DOHH2 (cell line): ENCODE data around the gene FBXL17.

Source experiments
- H3F3A ChIP-seq: fragments of 200-600 bp; sonication (generic), shearing (Covaris generic); 2 replicates; pipeline ENCODE4 v1.6.0; 2016; ENCODE audit warnings: antibody characterized with exemption, mild to moderate bottlenecking; ENCODE audit not compliant: control insufficient read depth, insufficient read depth
- H3K27ac ChIP-seq: fragments of 200-600 bp; sonication (generic); 2 replicates; pipeline ENCODE4 v1.5.1; 2014; ENCODE audit warnings: low read depth, mild to moderate bottlenecking, low read length, moderate library complexity
- H3K27me3 ChIP-seq: fragments of 200-600 bp; sonication (generic); 2 replicates; pipeline ENCODE4 v1.6.1; 2014; ENCODE audit warnings: mild to moderate bottlenecking, low read length, mixed read lengths; ENCODE audit not compliant: control insufficient read depth
- H3K36me3 ChIP-seq: fragments of 200-600 bp; sonication (generic); 2 replicates; pipeline ENCODE4 v1.6.1; 2014; ENCODE audit warnings: mild to moderate bottlenecking, low read length, moderate library complexity, mixed read lengths; ENCODE audit not compliant: control insufficient read depth
- H3K4me1 ChIP-seq: fragments of 200-600 bp; sonication (generic); 2 replicates; pipeline ENCODE4 v1.6.1; 2014; ENCODE audit warnings: mild to moderate bottlenecking, low read length, mixed read lengths; ENCODE audit not compliant: control insufficient read depth
- H3K4me2 ChIP-seq: fragments of 200-600 bp; sonication (generic); 2 replicates; pipeline ENCODE4 v1.6.0; 2014; ENCODE audit warnings: mild to moderate bottlenecking, low read length, moderate library complexity
- H3K4me3 ChIP-seq: fragments of 200-600 bp; sonication (generic); 2 replicates; pipeline ENCODE4 v1.5.1; 2014; ENCODE audit warnings: mild to moderate bottlenecking, low read length, mixed read lengths
- H3K79me2 ChIP-seq: fragments of 200-600 bp; sonication (generic); 2 replicates; pipeline ENCODE4 v1.6.1; 2014; ENCODE audit warnings: mild to moderate bottlenecking, low read length, mixed read lengths; ENCODE audit not compliant: control insufficient read depth
- H3K9me2 ChIP-seq: fragments of 200-600 bp; sonication (generic); replicated peaks from 2 replicates; pipeline ENCODE4 v1.6.1; 2014; ENCODE audit warnings: mild to moderate bottlenecking, low read length, mixed read lengths; ENCODE audit not compliant: control insufficient read depth
- H3K9me3 ChIP-seq: fragments of 200-600 bp; sonication (generic); 2 replicates; pipeline ENCODE4 v1.6.1; 2014; ENCODE audit warnings: antibody characterized with exemption, low read length, mixed read lengths; ENCODE audit not compliant: control insufficient read depth, insufficient read depth
- H4K20me1 ChIP-seq: fragments of 200-600 bp; sonication (generic); 2 replicates; pipeline ENCODE4 v1.6.0; 2014; ENCODE audit warnings: low read depth, mild to moderate bottlenecking, antibody characterized with exemption, low read length, moderate library complexity; ENCODE audit not compliant: control insufficient read depth, insufficient read depth
- CTCF ChIP-seq: fragments of 200-600 bp; sonication (generic); IDR thresholded peaks from one replicate; pipeline ENCODE4 v1.5.1; 2014; ENCODE audit warnings: antibody characterized with exemption, mild to moderate bottlenecking, low read depth, low read length; ENCODE audit not compliant: poor library complexity, severe bottlenecking
- EZH2phosphoT487 ChIP-seq: fragments of 200-600 bp; sonication (generic); IDR thresholded peaks from 2 replicates; pipeline ENCODE4 v1.6.1; 2017; ENCODE audit warnings: borderline replicate concordance, mild to moderate bottlenecking, antibody characterized with exemption, low read length, moderate library complexity, mixed read lengths

Gene FBXL17

DNA sequence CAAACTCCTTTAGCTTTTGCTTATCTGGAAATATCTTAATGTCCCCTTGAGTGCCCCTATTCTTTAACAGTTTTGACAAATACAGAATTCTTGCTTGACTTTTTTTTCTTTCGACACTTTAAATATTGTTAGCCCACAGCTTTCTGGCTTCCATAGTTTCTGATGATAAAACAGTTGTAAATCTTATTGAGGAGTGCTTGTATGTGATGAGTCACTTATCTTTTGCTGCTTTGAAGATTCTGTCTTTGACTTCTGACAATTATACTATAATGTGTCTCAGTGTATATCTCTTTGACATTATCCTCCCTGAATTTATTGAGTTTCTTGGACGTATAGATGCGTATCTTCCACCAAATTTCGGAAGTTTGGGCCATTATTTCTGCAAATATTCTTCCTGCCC lies 21.6 kb downstream of the FBXL17 start:
- Histone ChIP-seq H3F3A (no peaks in the 10 kb centered on the region), H3K4me2 (no peak overlapping the region), H3K27me3 (no peaks in the 10 kb centered on the region), H3K36me3 (0 out of 2 replicates have a peak, but pooled peaks cover 8% of the 10 kb centered on the region), H3K4me3 (no peak overlapping the region), H3K79me2 (no peaks in the 10 kb centered on the region), H3K9me2 (no peaks in the 10 kb centered on the region), H3K27ac (no peak overlapping the region), H3K9me3 (no peaks in the 10 kb centered on the region), H3K4me1 (no peaks in the 10 kb centered on the region), H4K20me1 (no peaks in the 10 kb centered on the region)
- no peak for TF ChIP-seq EZH2phosphoT487
- TF ChIP-seq CTCF = no peak

DNA sequence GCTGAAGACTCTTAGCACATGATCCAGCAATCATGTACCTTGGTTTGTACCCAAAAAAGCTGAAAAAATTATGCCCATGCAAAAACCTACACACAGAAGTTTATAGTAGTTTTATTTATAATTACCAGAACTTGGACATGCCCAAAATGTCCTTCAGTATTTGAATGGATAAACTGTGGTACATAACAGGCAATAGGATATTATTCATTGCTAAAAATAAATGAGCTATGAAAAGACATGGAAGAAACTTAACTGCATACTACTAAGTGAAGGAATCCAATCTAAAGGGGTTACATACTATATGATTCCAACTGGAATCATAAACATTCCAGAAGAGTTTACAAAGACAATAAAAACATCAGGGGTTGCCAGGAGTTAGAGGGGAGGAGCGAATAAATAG lies 25.6 kb downstream of the FBXL17 start:
- no peaks in the 10 kb centered on the region for H3K27me3 ChIP-seq
- no peaks in the 10 kb centered on the region for H3F3A ChIP-seq
- no peak overlapping the region for H3K27ac ChIP-seq
- H3K79me2 ChIP-seq = no peaks in the 10 kb centered on the region
- no peaks in the 10 kb centered on the region for H3K9me3 ChIP-seq
- no peaks in the 10 kb centered on the region for H3K9me2 ChIP-seq
- H3K4me3 ChIP-seq = no peak overlapping the region
- H4K20me1 ChIP-seq = no peaks in the 10 kb centered on the region
- H3K4me2 ChIP-seq = no peak overlapping the region
- TF ChIP-seq EZH2phosphoT487 = no peak
- no peak for TF ChIP-seq CTCF
- no peaks in the 10 kb centered on the region for H3K36me3 ChIP-seq
- H3K4me1 ChIP-seq = no peaks in the 10 kb centered on the region

DNA sequence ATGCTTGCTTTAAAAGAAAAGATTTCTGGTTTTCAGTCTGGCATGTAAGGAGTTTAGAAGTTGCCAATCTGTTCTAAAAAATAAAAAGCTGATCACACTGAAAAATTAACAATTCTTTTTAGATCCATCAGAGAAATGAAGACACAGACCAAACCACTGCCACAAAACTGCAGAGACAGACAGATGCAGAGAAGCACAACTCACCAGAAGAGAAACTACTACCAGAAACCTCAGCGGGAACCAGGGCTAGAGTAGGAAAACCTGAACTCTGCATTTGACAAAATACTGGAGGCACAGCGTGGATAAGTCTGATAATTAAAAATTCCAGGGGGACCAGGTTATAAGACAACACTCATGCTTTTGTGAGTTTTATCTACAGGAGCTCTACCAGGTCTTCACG lies 28.8 kb downstream of the FBXL17 start:
- Histone ChIP-seq H4K20me1 (no peaks in the 10 kb centered on the region), H3K27me3 (no peaks in the 10 kb centered on the region), H3K27ac (no peak overlapping the region), H3K4me3 (no peak overlapping the region), H3K79me2 (no peaks in the 10 kb centered on the region), H3F3A (no peaks in the 10 kb centered on the region), H3K4me2 (no peak overlapping the region), H3K4me1 (no peaks in the 10 kb centered on the region), H3K9me3 (no peaks in the 10 kb centered on the region), H3K9me2 (no peaks in the 10 kb centered on the region), H3K36me3 (no peaks in the 10 kb centered on the region)
- TF ChIP-seq CTCF (no peak), EZH2phosphoT487 (no peak)
